IMR-90 (cell line): ENCODE results near the gene RSPH3. TPM values are rescaled to one million over a fixed set of nuclear protein-coding genes. Genes with fewer than 3 reads are reported as not detected.

Source experiments
- ATAC-seq: fragments of 200-7000 bp; cut with Tn5 transposase; 2 replicates; pipeline ENCODE4 v1.9.1; 2020; ENCODE audit warnings: low read depth, mild to moderate bottlenecking, moderate library complexity
- BruUV-seq: library from RNA; stranded (reverse); fragments of 400-500 nt; replicated peaks from 2 replicates; lab custom pipeline; 2021; lab: Mats Ljungman, UMichigan
- CTCF ChIA-PET: fragments of 300-600 bp; formaldehyde crosslinking; extraction: SDS; loops from one replicate; lab custom pipeline; 2021; ENCODE audit warnings: antibody characterized with exemption; lab: Yijun Ruan, JAX
- POLR2A ChIA-PET: fragments of 300-600 bp; sonication (Branson Sonifier 250); formaldehyde crosslinking; loops from one replicate; lab custom pipeline; 2022; ENCODE audit warnings: antibody characterized with exemption; ENCODE audit not compliant: unreplicated experiment; lab: Charles Lee
- DNase-seq: peaks from one replicate; pipeline ENCODE4 v3.0.0; 2013
- H2AFZ ChIP-seq: replicated peaks from 2 replicates; pipeline ENCODE3; 2013; ENCODE audit warnings: low read length, mild to moderate bottlenecking; ENCODE audit not compliant: poor library complexity
- H2AK5ac ChIP-seq: 2 replicates; pipeline ENCODE4 v1.6.1; 2013; ENCODE audit warnings: low read depth, low read length, inconsistent platforms
- H2AK9ac ChIP-seq: replicated peaks from 2 replicates; pipeline ENCODE3; 2013; ENCODE audit warnings: mild to moderate bottlenecking, low read depth, low read length, moderate library complexity; ENCODE audit not compliant: poor library complexity
- H2BK120ac ChIP-seq: 2 replicates; pipeline ENCODE4 v1.6.1; 2013; ENCODE audit warnings: low read depth, low read length, inconsistent platforms
- H2BK15ac ChIP-seq: 3 replicates; pipeline ENCODE4 v1.6.1; 2013; ENCODE audit warnings: low read depth, low read length, inconsistent platforms
- H2BK20ac ChIP-seq: 2 replicates; pipeline ENCODE4 v1.6.1; 2013; ENCODE audit warnings: low read depth, mild to moderate bottlenecking, inconsistent platforms, low read length, moderate library complexity
- H2BK5ac ChIP-seq: 2 replicates; pipeline ENCODE4 v1.6.1; 2013; ENCODE audit warnings: mild to moderate bottlenecking, low read depth, low read length, inconsistent platforms; ENCODE audit not compliant: poor library complexity, severe bottlenecking
- H3K14ac ChIP-seq: replicated peaks from 2 replicates; pipeline ENCODE4 v1.6.1; 2013; ENCODE audit warnings: low read depth, low read length, inconsistent platforms
- H3K18ac ChIP-seq: 2 replicates; pipeline ENCODE4 v1.6.1; 2013; ENCODE audit warnings: low read depth, low read length, control low read depth
- H3K23ac ChIP-seq: 2 replicates; pipeline ENCODE4 v1.6.1; 2013; ENCODE audit warnings: low read depth, low read length, inconsistent platforms
- H3K27ac ChIP-seq: 2 replicates; pipeline ENCODE4 v1.5.1; 2013; ENCODE audit warnings: mild to moderate bottlenecking, control low read depth, low read length; ENCODE audit not compliant: insufficient read depth
- H3K27me3 ChIP-seq: 2 replicates; pipeline ENCODE4 v1.6.1; 2013; ENCODE audit warnings: low read length; ENCODE audit not compliant: control insufficient read depth, insufficient read depth
- H3K36me3 ChIP-seq: 2 replicates; pipeline ENCODE4 v1.6.1; 2013; ENCODE audit warnings: low read length, mixed read lengths; ENCODE audit not compliant: control insufficient read depth, insufficient read depth
- H3K4ac ChIP-seq: 2 replicates; pipeline ENCODE4 v1.6.1; 2013; ENCODE audit warnings: low read depth, low read length, inconsistent platforms
- H3K4me1 ChIP-seq: 2 replicates; pipeline ENCODE4 v1.6.1; 2013; ENCODE audit warnings: low read length, mixed read lengths; ENCODE audit not compliant: control insufficient read depth, insufficient read depth
- H3K4me2 ChIP-seq: 2 replicates; pipeline ENCODE4 v1.6.1; 2013; ENCODE audit warnings: low read depth, mild to moderate bottlenecking, control low read depth, low read length, moderate library complexity
- H3K4me3 ChIP-seq: 2 replicates; pipeline ENCODE4 v1.5.1; 2013; ENCODE audit warnings: low read depth, mild to moderate bottlenecking, control low read depth, low read length, moderate library complexity; ENCODE audit not compliant: insufficient read depth
- H3K56ac ChIP-seq: 2 replicates; pipeline ENCODE4 v1.6.1; 2013; ENCODE audit warnings: low read length, inconsistent platforms; ENCODE audit not compliant: insufficient read depth; ENCODE audit errors: extremely low read depth
- H3K79me1 ChIP-seq, 2 experiments: 2 replicates each; pipeline ENCODE4 v1.6.1; 2013; ENCODE audit warnings: low read length in 2 of 2, inconsistent platforms in 1 of 2, low read depth in 1 of 2
- H3K9ac ChIP-seq: 2 replicates; pipeline ENCODE4 v1.6.1; 2013; ENCODE audit warnings: low read depth, low read length, control low read depth
- H3K9me1 ChIP-seq: 2 replicates; pipeline ENCODE4 v1.6.1; 2013; ENCODE audit warnings: low read length, inconsistent platforms; ENCODE audit not compliant: insufficient read depth
- H3K9me3 ChIP-seq: 2 replicates; pipeline ENCODE4 v1.6.1; 2013; ENCODE audit warnings: low read length; ENCODE audit not compliant: control insufficient read depth, insufficient read depth
- H4K20me1 ChIP-seq: 2 replicates; pipeline ENCODE4 v1.6.1; 2013; ENCODE audit warnings: low read length, inconsistent platforms; ENCODE audit not compliant: insufficient read depth
- H4K5ac ChIP-seq: 2 replicates; pipeline ENCODE4 v1.6.1; 2013; ENCODE audit warnings: mild to moderate bottlenecking, low read depth, low read length, control low read depth
- H4K8ac ChIP-seq, 2 experiments: 2 replicates each; pipeline ENCODE4 v1.6.1; 2013; ENCODE audit warnings: low read depth in 2 of 2, low read length in 2 of 2, control low read depth in 1 of 2, inconsistent platforms in 1 of 2
- H4K91ac ChIP-seq: 2 replicates; pipeline ENCODE4 v1.6.1; 2013; ENCODE audit warnings: low read depth, low read length, inconsistent platforms; ENCODE audit not compliant: insufficient read depth
- BHLHE40 ChIP-seq: fragments of 150-350 bp; IDR thresholded peaks from 2 replicates; pipeline ENCODE4 v1.6.1; 2016; ENCODE audit warnings: mild to moderate bottlenecking, low read depth, low read length
- CEBPB ChIP-seq: IDR thresholded peaks from 2 replicates; pipeline ENCODE4 v1.6.1; 2012; ENCODE audit warnings: low read depth, low read length, improper control_type of control experiment
- CTCF ChIP-seq: conservative IDR thresholded peaks from 2 replicates; pipeline ENCODE4 v1.5.1; 2012; ENCODE audit warnings: mild to moderate bottlenecking, low read depth, low read length, improper control_type of control experiment
- MAFK ChIP-seq: IDR thresholded peaks from 2 replicates; pipeline ENCODE4 v1.6.1; 2012; ENCODE audit warnings: low read depth, low read length, improper control_type of control experiment
- NFE2L2 ChIP-seq: fragments of 150-350 bp; IDR thresholded peaks from 2 replicates; pipeline ENCODE4 v1.6.1; 2016; ENCODE audit warnings: low read depth, mild to moderate bottlenecking, low read length
- RAD21 ChIP-seq: IDR thresholded peaks from 2 replicates; pipeline ENCODE4 v1.6.1; 2012; ENCODE audit warnings: low read length, improper control_type of control experiment
- RFX5 ChIP-seq: IDR thresholded peaks from 2 replicates; pipeline ENCODE4 v1.8.0; 2012; ENCODE audit warnings: low read depth, mild to moderate bottlenecking, low read length, moderate library complexity
- SMC3 ChIP-seq: fragments of 150-350 bp; IDR thresholded peaks from 2 replicates; pipeline ENCODE4 v1.6.1; 2016; ENCODE audit warnings: low read depth, mild to moderate bottlenecking, antibody characterized with exemption, low read length, moderate library complexity
- WGBS, 2 experiments: methylation state at CpG; one replicate each; pipeline versions ENCODE4 v1.1.5 to v1.1.7; 2013; ENCODE audit warnings: missing lambda C conversion rate in 2 of 2; ENCODE audit not compliant: insufficient read length in 1 of 2; ENCODE audit errors: extremely low coverage in 2 of 2; 5-methylcytosine and 5-hydroxymethylcytosine counted together
- dilution Hi-C: fragments of 300-500 bp; cut with HindIII; formaldehyde crosslinking; loops from one replicate; pipeline ENCODE4 v1.14.3; 2018; ENCODE audit warnings: low sequenced_read_pairs; ENCODE audit not compliant: unreplicated experiment
- in situ Hi-C: fragments of 300-500 bp; cut with MboI; formaldehyde crosslinking; loops from 3 replicates; pipeline ENCODE4 v1.14.3; 2019; ENCODE audit warnings: low sequenced_read_pairs, inconsistent platforms, mixed read lengths
- intact Hi-C: fragments of 100-400 bp; cut with micrococcal nuclease; formaldehyde crosslinking; loops from 2 replicates; pipeline ENCODE4 v1.10.0; 2022
- polyA plus RNA-seq, 3 experiments: library from polyadenylated mRNA; depleted of rRNA; stranded (reverse); fragments of >200 nt; gene quantifications; 2 replicates each; pipeline ENCODE4 v1.2.3, GENCODE V29; 2012; ENCODE audit warnings: low replicate concordance in 1 of 3
- total RNA-seq: library from RNA; depleted of rRNA; stranded (reverse); fragments of >200 nt; gene quantifications from 2 replicates; pipeline ENCODE4 v1.2.3, GENCODE V29; 2012

RSPH3 gene
- total and polyA plus RNA-seq, 2 of the 4 experiments (the other 2 are of a cell fraction), result 1.7 to 3.0 TPM

- dilution Hi-C loops, result no loop called here
- POLR2A ChIA-PET, result no interaction called here
- no TSS peak for BruUV-seq
These were observed 44.7 kb downstream of the RSPH3 start for GRCh38 chr6:158955255-158955654.

More at GRCh38 chr6:158955255-158955654, 44.7 kb downstream of the RSPH3 start:
- Histone ChIP-seq H4K5ac (no peak overlapping the region), H3K23ac (no peak overlapping the region), H4K8ac (no peak overlapping the region), H3K27me3 (no peaks in the 10 kb centered on the region), H2BK120ac (no peak overlapping the region), H3K56ac (no peak overlapping the region), H3K4me3 (no peak overlapping the region), H3K4me1 (no peaks in the 10 kb centered on the region), H4K20me1 (no peaks in the 10 kb centered on the region), H2BK20ac (no peak overlapping the region), H2BK15ac (no peak overlapping the region), H2AK9ac (no peak overlapping the region), H4K91ac (no peak overlapping the region), H2BK5ac (no peak overlapping the region), H3K36me3 (no peaks in the 10 kb centered on the region), H3K4ac (no peak overlapping the region), H3K9ac (no peak overlapping the region), H2AK5ac (no peak overlapping the region), H3K9me1 (no peaks in the 10 kb centered on the region), H3K14ac (no peak overlapping the region), H3K4me2 (no peak overlapping the region), H3K18ac (no peak overlapping the region), H3K79me1 (no peaks in the 10 kb centered on the region), H2AFZ (no peak overlapping the region), H3K27ac (no peak overlapping the region), H3K9me3 (no peaks in the 10 kb centered on the region)
- TF ChIP-seq NFE2L2 (no peak), SMC3 (no peak), RAD21 (no peak), RFX5 (no peak), CEBPB (no peak), BHLHE40 (no peak), CTCF (no peak), MAFK (no peak)
- DNase-seq (no peak), ATAC-seq (no peak)
- intact Hi-C loops (no loop called here), in situ Hi-C loops (no loop called here)
- WGBS, 2 experiments, result no CpG with 5 or more reads among the region's 3 CpGs
- CTCF ChIA-PET, result interaction anchor here (1.0 kb wide), 2 partner anchors 12 to 251 kb away, joined by 3 read pairs; no protein-coding TSS in a partner anchor
